ENCODE data around the gene ZBTB47. TPM values are rescaled to one million over a fixed set of nuclear protein-coding genes. Genes with fewer than 3 reads are reported as not detected.

ZBTB47 gene
- total and polyA plus RNA-seq, 8 donors = 10.1 to 40.3 (median 23.4) TPM

GRCh38 chr3:42690191-42690590 lies 36.7 kb downstream of the ZBTB47 start:
- Histone ChIP-seq H3K36me3 (no peaks in the 10 kb centered on the region), H3K9me3 (no peaks in the 10 kb centered on the region), H3K4me3 (no peak overlapping the region), H3K27ac (no peak overlapping the region), H3K27me3 (peaks cover 0 to 27% (median 15%) of the 10 kb centered on the region in 3 donors), H3K4me1 (peaks cover 0 to 13% (median 7%) of the 10 kb centered on the region in 4 donors)
- intact Hi-C loops (cut with DNase I; ENCODE audit: low total_unique reads) = no loop called here
- WGBS, 5 donors = 62 to 77% (median 70%) methylated on average over 7 of the region's 7 CpGs
- DNase-seq = no peak
- TF ChIP-seq, protein P1, sequence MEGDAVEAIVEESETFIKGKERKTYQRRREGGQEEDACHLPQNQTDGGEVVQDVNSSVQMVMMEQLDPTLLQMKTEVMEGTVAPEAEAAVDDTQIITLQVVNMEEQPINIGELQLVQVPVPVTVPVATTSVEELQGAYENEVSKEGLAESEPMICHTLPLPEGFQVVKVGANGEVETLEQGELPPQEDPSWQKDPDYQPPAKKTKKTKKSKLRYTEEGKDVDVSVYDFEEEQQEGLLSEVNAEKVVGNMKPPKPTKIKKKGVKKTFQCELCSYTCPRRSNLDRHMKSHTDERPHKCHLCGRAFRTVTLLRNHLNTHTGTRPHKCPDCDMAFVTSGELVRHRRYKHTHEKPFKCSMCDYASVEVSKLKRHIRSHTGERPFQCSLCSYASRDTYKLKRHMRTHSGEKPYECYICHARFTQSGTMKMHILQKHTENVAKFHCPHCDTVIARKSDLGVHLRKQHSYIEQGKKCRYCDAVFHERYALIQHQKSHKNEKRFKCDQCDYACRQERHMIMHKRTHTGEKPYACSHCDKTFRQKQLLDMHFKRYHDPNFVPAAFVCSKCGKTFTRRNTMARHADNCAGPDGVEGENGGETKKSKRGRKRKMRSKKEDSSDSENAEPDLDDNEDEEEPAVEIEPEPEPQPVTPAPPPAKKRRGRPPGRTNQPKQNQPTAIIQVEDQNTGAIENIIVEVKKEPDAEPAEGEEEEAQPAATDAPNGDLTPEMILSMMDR (IDR thresholded peaks at IDR 0.05) = no peak
- TF ChIP-seq POLR2A (IDR thresholded peaks at IDR 0.05) (no peak), POLR2AphosphoS5 (IDR thresholded peaks at IDR 0.05) (no peak), EP300 (IDR thresholded peaks at IDR 0.05) (no peak)

DNA sequence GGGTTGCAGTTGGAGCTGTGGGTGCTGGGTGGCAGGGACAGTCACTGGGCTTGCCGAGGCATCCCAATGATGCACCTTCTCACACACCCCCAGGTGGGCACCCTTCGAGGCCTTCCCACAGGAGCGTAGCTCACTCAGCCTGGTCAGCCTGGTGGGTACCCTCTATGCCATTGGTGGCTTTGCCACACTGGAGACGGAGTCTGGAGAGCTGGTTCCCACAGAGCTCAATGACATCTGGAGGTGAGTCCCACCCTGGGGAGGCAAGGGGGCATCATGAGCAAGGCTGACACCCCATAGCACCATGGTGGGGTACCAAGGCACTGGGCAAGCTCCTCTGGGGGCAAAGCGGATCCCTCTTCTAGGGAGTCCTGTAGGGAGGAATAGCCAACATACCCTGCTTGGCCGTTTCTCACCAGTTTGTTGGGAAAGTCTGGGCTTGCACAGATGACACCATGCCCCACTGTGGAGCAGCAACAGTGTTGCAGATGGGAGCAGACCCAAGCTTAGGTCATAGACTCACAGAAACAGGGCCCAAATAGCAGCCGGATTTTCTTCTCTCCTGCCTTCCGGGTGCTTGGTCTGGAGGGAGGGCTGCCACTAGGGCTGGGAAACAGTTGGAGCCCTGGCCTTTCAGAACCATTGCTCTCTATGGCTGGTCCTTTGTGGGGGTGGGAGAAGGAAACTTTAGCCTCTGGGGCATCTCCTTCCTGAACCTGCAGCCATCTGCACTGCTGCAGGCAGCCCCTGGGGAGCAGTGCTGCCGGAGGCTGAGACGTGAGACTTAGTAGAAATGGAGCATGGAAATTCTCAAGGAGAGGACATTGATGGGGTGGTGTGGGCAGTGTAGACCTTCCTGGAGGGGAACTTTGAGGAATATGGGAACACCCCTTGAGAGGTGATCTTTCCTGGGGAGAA lies 37.5 kb downstream of the ZBTB47 start:
- Histone ChIP-seq H3K9me3 (no peaks in the 10 kb centered on the region), H3K27me3 (peaks cover 0 to 19% (median 7%) of the 10 kb centered on the region in 3 donors), H3K4me3 (no peak overlapping the region), H3K4me1 (peaks cover 0 to 5% (median 2%) of the 10 kb centered on the region in 4 donors), H3K36me3 (no peaks in the 10 kb centered on the region), H3K27ac (no peak overlapping the region)
- 72 to 87% (median 77%) methylated on average over 8 to 10 of the region's 10 CpGs for WGBS, 5 donors
- TF ChIP-seq POLR2AphosphoS5 (IDR thresholded peaks at IDR 0.05) (no peak), EP300 (IDR thresholded peaks at IDR 0.05) (no peak), POLR2A (IDR thresholded peaks at IDR 0.05) (no peak)
- TF ChIP-seq, protein P1 (IDR thresholded peaks at IDR 0.05) = no peak
- no peak for DNase-seq
- intact Hi-C loops (cut with DNase I; ENCODE audit: low total_unique reads) = no loop called here

- WGBS, 5 donors = 75 to 84% (median 76%) methylated on average over 13 of the region's 13 CpGs
- Histone ChIP-seq H3K36me3 (no peaks in the 10 kb centered on the region), H3K27ac (no peak overlapping the region), H3K27me3 (peaks cover 0 to 14% (median 0%) of the 10 kb centered on the region in 3 donors), H3K4me3 (no peak overlapping the region), H3K4me1 (no peaks in the 10 kb centered on the region), H3K9me3 (no peaks in the 10 kb centered on the region)
- TF ChIP-seq, protein P1 (IDR thresholded peaks at IDR 0.05) = no peak
- TF ChIP-seq POLR2A (IDR thresholded peaks at IDR 0.05) (no peak), POLR2AphosphoS5 (IDR thresholded peaks at IDR 0.05) (no peak), EP300 (IDR thresholded peaks at IDR 0.05) (no peak)
- intact Hi-C loops (cut with DNase I; ENCODE audit: low total_unique reads) = no loop called here
- no peak for DNase-seq
These were observed 38.5 kb downstream of the ZBTB47 start for GRCh38 chr3:42691816-42692666.

Data from stomach (tissue), 9 donors.